GM10248 (cell line): ENCODE measurements around the gene CHTOP.
A peak's percentile ranks its signal among the peaks of the same experiment; 100 is the strongest.
"Not testable (repeated sequence)": the region's sequence is repeated elsewhere in the genome, so short reads cannot be mapped to it uniquely, and the experiment has no call there.

Experiments
- CTCF ChIA-PET: fragments of 300-600 bp; sonication (Branson Sonifier 250); formaldehyde crosslinking; extraction: SDS; loops from one replicate; lab custom pipeline; 2021; ENCODE audit warnings: antibody characterized with exemption; lab: Yijun Ruan, JAX
- POLR2A ChIA-PET: fragments of 350-650 bp; sonication (Branson Sonifier 250); formaldehyde crosslinking; extraction: SDS; loops from one replicate; lab custom pipeline; 2020; ENCODE audit warnings: antibody characterized with exemption; lab: Yijun Ruan, JAX
- DNase-seq: peaks from one replicate; pipeline ENCODE4 v3.0.0; 2012; ENCODE audit errors: extremely low spot score
- CTCF ChIP-seq: IDR thresholded peaks from 2 replicates; pipeline ENCODE4 v1.5.1; 2012; ENCODE audit warnings: mild to moderate bottlenecking, low read depth; ENCODE audit errors: extremely low read depth, missing control alignments, control extremely low read depth

Gene CHTOP, protein sequence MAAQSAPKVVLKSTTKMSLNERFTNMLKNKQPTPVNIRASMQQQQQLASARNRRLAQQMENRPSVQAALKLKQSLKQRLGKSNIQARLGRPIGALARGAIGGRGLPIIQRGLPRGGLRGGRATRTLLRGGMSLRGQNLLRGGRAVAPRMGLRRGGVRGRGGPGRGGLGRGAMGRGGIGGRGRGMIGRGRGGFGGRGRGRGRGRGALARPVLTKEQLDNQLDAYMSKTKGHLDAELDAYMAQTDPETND

GRCh38 chr1:153633754-153634665, at the start of gene CHTOP:
Gene CHTOP (plus strand): TSS chr1:153634066. CDS start chr1:153636589, 2,523 bp downstream.
- no peak for TF ChIP-seq CTCF
- ChIA-PET CTCF (interaction anchor here (0.6 to 2.1 kb wide), 11 partner anchors 8 to 281 kb away, joined by 3 to 12 read pairs (median 3); partner anchors contain the start of genes ILF2 and S100A14), POLR2A (interaction anchor here (0.5 to 2.9 kb wide), 17 partner anchors 10 to 1340 kb away, joined by 3 to 23 read pairs (median 5); partner anchors contain the start of genes ILF2, JTB, RAB13 and RPS27)
- peak; percentile 98 for DNase-seq

DNA sequence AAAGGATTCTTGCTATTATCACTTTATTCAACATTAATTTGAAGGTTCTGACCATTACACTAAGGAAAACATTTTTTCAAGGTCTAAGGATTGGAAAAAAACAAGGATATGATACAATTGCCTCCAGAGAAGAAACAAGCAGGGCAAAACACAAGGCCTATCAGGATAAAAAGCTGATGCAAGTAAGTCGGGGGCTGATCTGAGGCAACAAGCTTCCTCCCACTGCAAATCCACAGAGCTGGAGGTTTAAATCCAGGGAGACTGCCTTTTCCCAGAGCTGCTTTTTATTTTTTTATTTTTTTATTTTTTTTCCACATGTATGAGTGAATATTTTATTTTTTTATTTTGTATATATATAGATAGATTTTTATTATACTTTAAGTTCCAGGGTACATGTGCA, 48.9 kb upstream of the CHTOP start:
- TF ChIP-seq CTCF, result no peak
- ChIA-PET CTCF (interaction anchor here (1.1 to 1.7 kb wide), 2 partner anchors 13 to 33 kb away, joined by 3 to 10 read pairs; no protein-coding TSS in a partner anchor), POLR2A (interaction anchor here (1.2 kb wide), 1 partner anchor 14 kb away, joined by 3 read pairs; no protein-coding TSS in a partner anchor)
- no peak for DNase-seq

DNA sequence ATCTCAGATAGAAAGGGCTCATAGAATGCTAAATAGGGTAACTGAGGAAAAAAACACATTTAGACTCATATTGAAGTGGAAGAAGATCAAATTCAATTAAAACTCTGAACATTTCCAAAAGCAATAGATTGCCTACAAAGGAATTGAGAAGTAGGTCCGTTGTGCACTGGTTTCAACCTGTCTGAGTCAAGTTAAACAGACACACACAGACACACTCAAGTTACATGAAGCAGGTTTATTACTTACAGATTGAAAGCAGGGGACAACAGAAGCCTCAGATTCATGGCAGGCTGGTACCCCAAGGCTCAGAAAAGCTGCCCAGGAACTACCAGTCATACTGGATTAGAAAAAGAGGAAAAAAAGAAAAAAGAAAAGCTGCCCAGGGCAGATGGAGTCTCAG, 47.5 kb upstream of the CHTOP start:
- CTCF ChIA-PET, result interaction anchor here (1.2 kb wide), 1 partner anchor 75 kb away, joined by 8 read pairs; no protein-coding TSS in a partner anchor
- no peak for DNase-seq
- TF ChIP-seq CTCF, result no peak
- POLR2A ChIA-PET, result interaction anchor here (0.7 kb wide), 1 partner anchor 436 kb away, joined by 4 read pairs; no protein-coding TSS in a partner anchor

- no peak for DNase-seq
- POLR2A ChIA-PET, result no interaction called here
- TF ChIP-seq CTCF, result no peak
- CTCF ChIA-PET, result interaction anchor here (1.2 kb wide), 2 partner anchors 31 to 76 kb away, joined by 3 to 8 read pairs; no protein-coding TSS in a partner anchor
Measured at GRCh38 chr1:153587314-153587713, 46.6 kb upstream of the CHTOP start.

DNA sequence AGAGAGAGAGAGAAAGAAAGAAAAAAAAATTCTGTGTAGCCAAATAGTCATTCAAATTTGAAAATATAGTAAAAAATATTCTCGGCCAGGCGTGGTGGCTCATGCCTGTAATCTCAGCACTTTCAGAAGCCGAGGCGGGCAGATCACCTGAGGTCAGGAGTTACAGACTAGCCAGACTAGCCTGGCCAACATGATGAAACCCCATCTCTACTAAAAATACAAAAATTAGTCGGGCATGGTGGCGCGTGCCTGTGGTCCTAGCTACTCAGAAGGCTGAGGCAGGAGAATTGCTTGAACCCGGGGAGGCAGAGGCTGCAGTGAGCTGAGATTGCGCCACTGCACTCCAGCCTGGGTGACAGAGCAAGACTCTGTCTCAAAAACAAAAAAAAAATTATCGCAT, 45.8 kb upstream of the CHTOP start:
- CTCF ChIA-PET, result interaction anchor here (1.2 kb wide), 1 partner anchor 30 kb away, joined by 3 read pairs; no protein-coding TSS in a partner anchor
- DNase-seq, POLR2A ChIA-PET: not testable (repeated sequence)

DNA sequence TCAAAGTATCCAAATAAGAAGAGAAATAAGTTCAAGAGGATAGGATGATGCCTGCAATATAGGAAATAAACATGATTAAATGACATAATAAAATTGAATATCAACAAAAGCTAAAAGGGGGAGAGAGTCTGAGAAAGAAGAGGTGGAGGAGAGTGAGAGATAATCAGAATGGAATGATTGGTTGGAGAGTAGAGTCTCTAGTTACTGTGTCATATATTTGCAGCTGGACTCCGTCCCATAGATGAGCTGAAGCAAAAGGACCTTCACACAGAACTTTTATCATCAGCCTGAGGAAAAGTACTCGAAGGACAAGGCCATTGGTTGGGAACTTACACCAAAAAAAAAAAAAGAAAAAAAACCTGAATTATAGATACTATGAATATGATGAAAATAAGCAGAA, 45.4 kb upstream of the CHTOP start:
- no peak for DNase-seq
- ChIA-PET POLR2A (no interaction called here), CTCF (no interaction called here)
- no peak for TF ChIP-seq CTCF
